Loucy (cell line): ENCODE results near the gene CFAP157.

Experiments used
- H2AFZ ChIP-seq: fragments of 200-600 bp; sonication (generic); 2 replicates; pipeline ENCODE4 v1.6.0; 2016; ENCODE audit warnings: antibody characterized with exemption, mild to moderate bottlenecking, low read length, moderate library complexity
- H3F3A ChIP-seq: fragments of 200-600 bp; 2 replicates; pipeline ENCODE4 v1.6.0; 2016; ENCODE audit warnings: antibody characterized with exemption, low read depth, mild to moderate bottlenecking
- H3K27me3 ChIP-seq: fragments of 200-600 bp; sonication (generic); 2 replicates; pipeline ENCODE4 v1.6.1; 2014; ENCODE audit warnings: low read length, mild to moderate bottlenecking; ENCODE audit not compliant: insufficient read depth, poor library complexity, severe bottlenecking
- H3K36me3 ChIP-seq: fragments of 200-600 bp; sonication (generic); 2 replicates; pipeline ENCODE4 v1.6.1; 2016; ENCODE audit warnings: low read length; ENCODE audit not compliant: insufficient read depth
- H3K4me1 ChIP-seq: fragments of 200-600 bp; sonication (generic); 2 replicates; pipeline ENCODE4 v1.5.1; 2014; ENCODE audit warnings: low read length, mild to moderate bottlenecking; ENCODE audit not compliant: insufficient read depth, poor library complexity, severe bottlenecking
- H3K4me2 ChIP-seq: fragments of 200-600 bp; sonication (generic); 2 replicates; pipeline ENCODE4 v1.6.0; 2014; ENCODE audit warnings: antibody characterized with exemption, low read length, low read depth, mild to moderate bottlenecking; ENCODE audit not compliant: poor library complexity, severe bottlenecking
- H3K4me3 ChIP-seq: fragments of 200-600 bp; sonication (generic); 2 replicates; pipeline ENCODE4 v1.5.1; 2014; ENCODE audit warnings: low read length, mild to moderate bottlenecking, mixed read lengths; ENCODE audit not compliant: poor library complexity, severe bottlenecking
- H3K79me2 ChIP-seq: fragments of 200-600 bp; sonication (generic); 2 replicates; pipeline ENCODE4 v1.6.1; 2014; ENCODE audit warnings: low read length; ENCODE audit not compliant: insufficient read depth
- H3K9ac ChIP-seq: fragments of 200-600 bp; sonication (generic); 2 replicates; pipeline ENCODE4 v1.6.0; 2014; ENCODE audit warnings: mild to moderate bottlenecking, low read depth, low read length, moderate library complexity; ENCODE audit not compliant: poor library complexity, severe bottlenecking
- H3K9me2 ChIP-seq: fragments of 200-600 bp; sonication (generic); replicated peaks from 2 replicates; pipeline ENCODE4 v1.6.1; 2016; ENCODE audit warnings: low read depth, low read length, mixed read lengths
- H3K9me3 ChIP-seq: fragments of 200-600 bp; sonication (generic); 2 replicates; pipeline ENCODE4 v1.6.1; 2014; ENCODE audit warnings: mild to moderate bottlenecking, antibody characterized with exemption, low read length, low read depth; ENCODE audit not compliant: insufficient read depth
- H4K20me1 ChIP-seq: fragments of 200-600 bp; sonication (generic); 2 replicates; pipeline ENCODE4 v1.6.0; 2014; ENCODE audit warnings: antibody characterized with exemption, low read length, mild to moderate bottlenecking; ENCODE audit not compliant: insufficient read depth, poor library complexity, severe bottlenecking
- CTCF ChIP-seq: fragments of 200-600 bp; sonication (generic); conservative IDR thresholded peaks from 2 replicates; pipeline ENCODE4 v1.5.1; 2014; ENCODE audit warnings: mild to moderate bottlenecking, antibody characterized with exemption, low read length
- EZH2phosphoT487 ChIP-seq: fragments of 200-600 bp; IDR thresholded peaks from 2 replicates; pipeline ENCODE4 v1.6.1; 2018; ENCODE audit warnings: antibody characterized with exemption, mild to moderate bottlenecking, moderate library complexity, borderline replicate concordance

CFAP157 gene

GRCh38 chr9:127722055-127722745 is 15.4 kb downstream of the CFAP157 start:
- peaks cover 15% of the 10 kb centered on the region for H3K4me1 ChIP-seq
- no peaks in the 10 kb centered on the region for H3F3A ChIP-seq
- H3K36me3 ChIP-seq = no peaks in the 10 kb centered on the region
- no peaks in the 10 kb centered on the region for H3K79me2 ChIP-seq
- TF ChIP-seq EZH2phosphoT487 = no peak
- H2AFZ ChIP-seq = no peak overlapping the region
- no peaks in the 10 kb centered on the region for H3K27me3 ChIP-seq
- H3K9me2 ChIP-seq = no peaks in the 10 kb centered on the region
- H3K4me2 ChIP-seq = no peak overlapping the region
- no peak overlapping the region for H3K4me3 ChIP-seq
- H4K20me1 ChIP-seq = no peaks in the 10 kb centered on the region
- no peak overlapping the region for H3K9ac ChIP-seq
- no peaks in the 10 kb centered on the region for H3K9me3 ChIP-seq

GRCh38 chr9:127723013-127723412 is 16.2 kb downstream of the CFAP157 start:
- TF ChIP-seq CTCF (no peak), EZH2phosphoT487 (no peak)

GRCh38 chr9:127723444-127723843 is 16.7 kb downstream of the CFAP157 start:
- no peaks in the 10 kb centered on the region for H4K20me1 ChIP-seq
- H3K9ac ChIP-seq = no peak overlapping the region
- H3K9me3 ChIP-seq = no peaks in the 10 kb centered on the region
- H3F3A ChIP-seq = no peaks in the 10 kb centered on the region
- H3K79me2 ChIP-seq = no peaks in the 10 kb centered on the region
- H3K4me2 ChIP-seq = no peak overlapping the region
- H2AFZ ChIP-seq = no peak overlapping the region
- TF ChIP-seq CTCF (no peak), EZH2phosphoT487 (no peak)
- peaks cover 15% of the 10 kb centered on the region for H3K4me1 ChIP-seq
- H3K36me3 ChIP-seq = no peaks in the 10 kb centered on the region
- H3K4me3 ChIP-seq = no peak overlapping the region
- no peaks in the 10 kb centered on the region for H3K9me2 ChIP-seq
- H3K27me3 ChIP-seq = no peaks in the 10 kb centered on the region

More at GRCh38 chr9:127723013-127723412, 16.2 kb downstream of the CFAP157 start:
- Histone ChIP-seq H3K27me3 (no peaks in the 10 kb centered on the region), H2AFZ (no peak overlapping the region), H3K36me3 (no peaks in the 10 kb centered on the region), H4K20me1 (no peaks in the 10 kb centered on the region), H3F3A (no peaks in the 10 kb centered on the region), H3K4me1 (peaks cover 15% of the 10 kb centered on the region), H3K9me3 (no peaks in the 10 kb centered on the region), H3K9me2 (no peaks in the 10 kb centered on the region), H3K4me2 (no peak overlapping the region), H3K9ac (no peak overlapping the region), H3K4me3 (no peak overlapping the region), H3K79me2 (no peaks in the 10 kb centered on the region)

- H3K4me3 ChIP-seq = no peak overlapping the region
- H3K9me2 ChIP-seq = no peaks in the 10 kb centered on the region
- H3K36me3 ChIP-seq = no peaks in the 10 kb centered on the region
- no peak overlapping the region for H3K9ac ChIP-seq
- H3K9me3 ChIP-seq = no peaks in the 10 kb centered on the region
- H3K4me1 ChIP-seq = peaks cover 14% of the 10 kb centered on the region
- no peak overlapping the region for H3K4me2 ChIP-seq
- no peaks in the 10 kb centered on the region for H4K20me1 ChIP-seq
- TF ChIP-seq CTCF = no peak
- TF ChIP-seq EZH2phosphoT487 = no peak
- no peaks in the 10 kb centered on the region for H3K27me3 ChIP-seq
- H3K79me2 ChIP-seq = no peaks in the 10 kb centered on the region
- H2AFZ ChIP-seq = no peak overlapping the region
- H3F3A ChIP-seq = no peaks in the 10 kb centered on the region
Measured at GRCh38 chr9:127724012-127724411, 17.2 kb downstream of the CFAP157 start.
